Activated CD4-positive, alpha-beta T cell treated with anti-CD3 and anti-CD28 coated beads, Interleukin-2, amount 50 U/mL, for 24 hours (primary cell): ENCODE data around the gene KCNG2.
"Not testable (repeated sequence)": the region's sequence is repeated elsewhere in the genome, so short reads cannot be mapped to it uniquely, and the experiment has no call there.

Experiments used
- DNase-seq, 2 donors: peaks; one replicate each; pipeline ENCODE4 v3.0.0-alpha.2; 2020; ENCODE audit warnings: low read depth in 1 of 2, low spot score in 1 of 2

The KCNG2 gene

GRCh38 chr18:79849328-79850207 lies 51.8 kb downstream of the KCNG2 start:
- no peak for DNase-seq

GRCh38 chr18:79850731-79851130 lies 53.0 kb downstream of the KCNG2 start:
- no peak for DNase-seq

- no peak for DNase-seq
Measured at GRCh38 chr18:79851489-79851888, 53.8 kb downstream of the KCNG2 start.

- DNase-seq = no peak
Measured at GRCh38 chr18:79851950-79852349, 54.2 kb downstream of the KCNG2 start.

- DNase-seq = no peak
Measured at GRCh38 chr18:79852561-79853302, 55.0 kb downstream of the KCNG2 start.

- DNase-seq = no peak
Measured at GRCh38 chr18:79853303-79853992, 55.7 kb downstream of the KCNG2 start.

- no peak for DNase-seq
Measured at GRCh38 chr18:79853993-79854364, 56.2 kb downstream of the KCNG2 start.

- no peak for DNase-seq
Measured at GRCh38 chr18:79855147-79855933, 57.6 kb downstream of the KCNG2 start.

- no peak for DNase-seq
Measured at GRCh38 chr18:79856119-79857007, 58.6 kb downstream of the KCNG2 start.

GRCh38 chr18:79857082-79857671 lies 59.4 kb downstream of the KCNG2 start:
- DNase-seq = no peak

GRCh38 chr18:79859314-79859713 lies 61.6 kb downstream of the KCNG2 start:
- no peak for DNase-seq

GRCh38 chr18:79861687-79862086 lies 63.9 kb downstream of the KCNG2 start:
- no peak for DNase-seq

GRCh38 chr18:79862562-79862961 lies 64.8 kb downstream of the KCNG2 start:
- DNase-seq = no peak

GRCh38 chr18:79863161-79864005 lies 65.6 kb downstream of the KCNG2 start:
- DNase-seq = no peak

- no peak for DNase-seq
Measured at GRCh38 chr18:79864006-79864725, 66.4 kb downstream of the KCNG2 start.

GRCh38 chr18:79864955-79865354 lies 67.2 kb downstream of the KCNG2 start:
- not testable (repeated sequence) for DNase-seq

- DNase-seq = not testable (repeated sequence)
Measured at GRCh38 chr18:79865951-79866350, 68.2 kb downstream of the KCNG2 start.
